Uterus (tissue), 4 donors: ENCODE data around the gene ACSS2. TPM values are rescaled to one million over a fixed set of nuclear protein-coding genes. Genes with fewer than 3 reads are reported as not detected.

Experiments used
- DNase-seq, 2 donors: peaks; one replicate each; pipeline ENCODE4 v3.0.0-alpha.2; 2019 to 2020
- H3K27ac ChIP-seq, 2 donors: fragments of 200-600 bp; sonication (generic); 1 replicate in 1 of 2; 2 replicates in 1 of 2; pipeline ENCODE4 v1.5.1; 2016 to 2018
- H3K27me3 ChIP-seq, 2 donors: fragments of 200-600 bp; sonication (generic); one replicate each; pipeline ENCODE4 v1.5.1; 2018 to 2019; ENCODE audit warnings: control low read depth in 1 of 2
- H3K36me3 ChIP-seq, 2 donors: fragments of 200-600 bp; sonication (generic); one replicate each; pipeline ENCODE4 v1.5.1; 2019; ENCODE audit warnings: control low read depth in 1 of 2
- H3K4me1 ChIP-seq, 2 donors: fragments of 200-600 bp; sonication (generic); one replicate each; pipeline ENCODE4 v1.5.1; 2018 to 2019; ENCODE audit warnings: control low read depth in 1 of 2
- H3K4me3 ChIP-seq, 2 donors: fragments of 200-600 bp; sonication (generic); 1 replicate in 1 of 2; 2 replicates in 1 of 2; pipeline ENCODE4 v1.5.1; 2018 to 2019; ENCODE audit warnings: mild to moderate bottlenecking in 1 of 2
- H3K9me3 ChIP-seq, 2 donors: fragments of 200-600 bp; sonication (generic); one replicate each; pipeline ENCODE4 v1.5.1; 2019; ENCODE audit warnings: control low read depth in 1 of 2
- CTCF ChIP-seq, 4 experiments: fragments of 200-600 bp in 2 of 4; fragments of 450-650 bp in 2 of 4; sonication (generic) in 2 of 4; IDR thresholded peaks; one replicate each; pipeline ENCODE4 v1.5.1; 2016 to 2019; ENCODE audit warnings: antibody characterized with exemption in 4 of 4, mild to moderate bottlenecking in 2 of 4, moderate library complexity in 1 of 4
- POLR2A ChIP-seq, 2 donors: fragments of 450-650 bp; IDR thresholded peaks; one replicate each; pipeline ENCODE4 v1.6.1; 2016; ENCODE audit warnings: antibody characterized with exemption in 2 of 2, mild to moderate bottlenecking in 1 of 2, moderate library complexity in 1 of 2
- intact Hi-C: fragments of 100-400 bp; cut with DNase I; formaldehyde crosslinking; loops from one replicate; pipeline ENCODE4 v1.15.1; 2023; ENCODE audit warnings: low total_unique reads
- total RNA-seq, 4 donors: library from RNA; depleted of rRNA in 3 of 4; stranded (reverse); fragments of >200 nt in 3 of 4; gene quantifications; one replicate each; pipeline versions ENCODE4 v1.1.0 to v1.2.4, GENCODE V29; 2014 to 2023
- donor health status: DM: yes; HTN: yes; CAD: no.

Gene ACSS2
- total RNA-seq, 4 donors from 2014 or later, result 18.8 to 138 (median 48.7) TPM

DNA sequence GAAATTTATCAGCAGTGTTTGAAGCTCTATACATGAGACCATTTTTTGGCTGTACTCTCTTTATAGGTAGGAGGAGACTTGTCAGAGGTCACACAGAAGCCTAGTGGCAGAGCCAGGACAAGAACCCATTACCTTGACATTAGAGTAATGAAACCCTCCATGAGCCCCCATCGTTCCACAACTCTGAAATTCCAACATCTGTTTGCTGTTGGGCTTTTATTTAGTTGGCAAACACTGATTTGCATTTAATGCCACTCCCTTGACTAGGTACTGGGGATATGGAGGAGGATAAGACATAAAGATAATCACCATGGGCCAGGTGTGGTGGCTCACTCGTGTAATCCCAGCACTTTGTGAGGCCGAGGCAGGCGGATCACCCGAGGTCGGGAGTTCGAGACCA is 77.5 kb downstream of the ACSS2 start:
- no peak for DNase-seq
- Histone ChIP-seq H3K27me3 (no peaks in the 10 kb centered on the region), H3K9me3 (no peaks in the 10 kb centered on the region), H3K4me1 (no peaks in the 10 kb centered on the region), H3K27ac (no peak overlapping the region), H3K4me3 (no peak overlapping the region), H3K36me3 (no peaks in the 10 kb centered on the region)
- no peak for TF ChIP-seq POLR2A (IDR thresholded peaks at IDR 0.05)
- no peak for TF ChIP-seq CTCF (IDR thresholded peaks at IDR 0.05)
- intact Hi-C loops, result no loop called here

DNA sequence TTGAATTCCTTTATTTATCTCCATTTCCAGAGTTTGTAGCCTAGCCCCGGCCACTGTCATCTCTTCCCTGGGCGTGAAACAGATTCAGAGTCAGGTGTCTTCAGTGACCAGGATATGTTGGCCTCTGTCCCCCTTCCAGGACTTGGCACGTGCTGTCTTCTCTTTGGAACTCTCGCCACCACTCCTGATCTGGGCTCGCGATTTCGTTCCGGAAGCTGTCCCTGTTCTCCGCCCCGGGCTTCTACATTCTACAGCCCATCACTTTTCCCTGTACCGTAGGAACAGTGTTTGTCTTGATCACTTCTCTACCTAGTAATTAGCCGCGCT is 78.5 kb downstream of the ACSS2 start:
- no peaks in the 10 kb centered on the region for H3K4me1 ChIP-seq
- no peaks in the 10 kb centered on the region for H3K9me3 ChIP-seq
- DNase-seq, result peak in 1 of 2 donors; percentile 27
- no peaks in the 10 kb centered on the region for H3K27me3 ChIP-seq
- no peaks in the 10 kb centered on the region for H3K36me3 ChIP-seq
- peak overlapping the region; percentile 91 to 92 for H3K27ac ChIP-seq
- no peak for TF ChIP-seq CTCF (IDR thresholded peaks at IDR 0.05)
- no peak for TF ChIP-seq POLR2A (IDR thresholded peaks at IDR 0.05)
- peak overlapping the region; percentile 64 to 84 for H3K4me3 ChIP-seq
- intact Hi-C loops, result loop anchor here (5.0 kb wide), 1 partner anchor 83 kb away; the partner anchor contains the start of gene GGT7

- no peaks in the 10 kb centered on the region for H3K27me3 ChIP-seq
- intact Hi-C loops, result loop anchor here (5.0 kb wide), 1 partner anchor 83 kb away; the partner anchor contains the start of gene GGT7
- TF ChIP-seq CTCF (IDR thresholded peaks at IDR 0.05), result peak; percentile 44 to 72 (median 60)
- TF ChIP-seq POLR2A (IDR thresholded peaks at IDR 0.05), result peak; percentile 82
- peak within 1 kb of the TSS; percentile 64 to 84 for H3K4me3 ChIP-seq
- no peaks in the 10 kb centered on the region for H3K9me3 ChIP-seq
- no peaks in the 10 kb centered on the region for H3K4me1 ChIP-seq
- no peaks in the 10 kb centered on the region for H3K36me3 ChIP-seq
- peak within 1 kb of the TSS; percentile 91 to 92 for H3K27ac ChIP-seq
- peak; percentile 97 to 99 for DNase-seq
Measured at GRCh38 chr20:34955231-34956040, 79.0 kb downstream of the ACSS2 start, which contains the start of the genes GSS and MYH7B. TSS of gene GSS (minus strand) at chr20:34955806. CDS start at chr20:34951852, 3,954 bp downstream. TSS of gene MYH7B (plus strand) at chr20:34955868. CDS start at chr20:34978006, 22,138 bp downstream.

GRCh38 chr20:34956041-34956458 is 79.6 kb downstream of the ACSS2 start:
- intact Hi-C loops, result loop anchor here (5.0 kb wide), 1 partner anchor 84 kb away; the partner anchor contains the start of gene GGT7

More at GRCh38 chr20:34956041-34956458, 79.6 kb downstream of the ACSS2 start:
- Histone ChIP-seq H3K27ac (peak overlapping the region; percentile 91 to 92), H3K27me3 (no peaks in the 10 kb centered on the region), H3K9me3 (no peaks in the 10 kb centered on the region), H3K36me3 (no peaks in the 10 kb centered on the region), H3K4me3 (peak overlapping the region; percentile 64 to 84), H3K4me1 (no peaks in the 10 kb centered on the region)
- TF ChIP-seq CTCF (IDR thresholded peaks at IDR 0.05), result no peak
- TF ChIP-seq POLR2A (IDR thresholded peaks at IDR 0.05), result no peak
- DNase-seq, result no peak
